KMS-11 (cell line): ENCODE data around the gene SPRED2.
A peak's percentile ranks its signal among the peaks of the same experiment; 100 is the strongest.

ENCODE experiments used
- H2AFZ ChIP-seq: fragments of 200-600 bp; sonication (generic); 2 replicates; pipeline ENCODE4 v1.6.1; 2016; ENCODE audit warnings: antibody characterized with exemption, mixed run types, low read depth
- H3K27ac ChIP-seq: fragments of 200-600 bp; sonication (generic); 2 replicates; pipeline ENCODE4 v1.6.1; 2016; ENCODE audit warnings: mild to moderate bottlenecking, mixed run types
- H3K27me3 ChIP-seq: fragments of 200-600 bp; sonication (generic); 2 replicates; pipeline ENCODE4 v1.6.1; 2017; ENCODE audit warnings: mild to moderate bottlenecking, low read depth, mixed run types, moderate library complexity; ENCODE audit not compliant: insufficient read depth
- H3K36me3 ChIP-seq: fragments of 200-600 bp; sonication (generic); 2 replicates; pipeline ENCODE4 v1.6.1; 2017; ENCODE audit warnings: mild to moderate bottlenecking, mixed run types; ENCODE audit not compliant: insufficient read depth
- H3K4me1 ChIP-seq: fragments of 200-600 bp; sonication (generic); 2 replicates; pipeline ENCODE4 v1.6.1; 2016; ENCODE audit warnings: mild to moderate bottlenecking, low read depth, mixed run types; ENCODE audit not compliant: poor library complexity, severe bottlenecking
- H3K4me2 ChIP-seq: fragments of 200-600 bp; sonication (generic); 2 replicates; pipeline ENCODE4 v1.7.0; 2016; ENCODE audit warnings: mild to moderate bottlenecking, mixed run types
- H3K4me3 ChIP-seq: fragments of 200-600 bp; sonication (generic); IDR thresholded peaks from 2 replicates; pipeline ENCODE4 v1.6.1; 2017; ENCODE audit warnings: low read depth, low read length, mixed read lengths; ENCODE audit not compliant: insufficient read depth
- H3K79me2 ChIP-seq: fragments of 200-600 bp; sonication (generic); 2 replicates; pipeline ENCODE4 v1.6.1; 2016; ENCODE audit warnings: low read depth, mixed run types; ENCODE audit not compliant: insufficient read depth
- H3K9ac ChIP-seq: fragments of 200-600 bp; sonication (generic); 2 replicates; pipeline ENCODE4 v1.6.1; 2016; ENCODE audit warnings: mild to moderate bottlenecking, mixed run types
- H4K20me1 ChIP-seq: fragments of 200-600 bp; sonication (generic); 2 replicates; pipeline ENCODE4 v1.6.1; 2016; ENCODE audit warnings: mild to moderate bottlenecking, mixed run types; ENCODE audit not compliant: insufficient read depth
- TF ChIP-seq, protein P1 (sequence below): fragments of 200-600 bp; sonication (generic); conservative IDR thresholded peaks from 2 replicates; pipeline ENCODE4 v1.6.1; 2017; ENCODE audit warnings: low read depth, mild to moderate bottlenecking, antibody characterized with exemption, low read length, moderate library complexity, mixed read lengths

The SPRED2 gene

GRCh38 chr2:65360441-65360840 lies 72.0 kb downstream of the SPRED2 start:
- H3K4me1 ChIP-seq, result peaks cover 75% of the 10 kb centered on the region

GRCh38 chr2:65358678-65359400 lies 73.6 kb downstream of the SPRED2 start:
- Histone ChIP-seq H2AFZ (no peak overlapping the region), H3K27me3 (no peaks in the 10 kb centered on the region), H3K4me1 (peaks cover 85% of the 10 kb centered on the region), H3K27ac (peak overlapping the region; percentile 91), H3K9ac (peak overlapping the region; percentile 49; the same call in 1 of the 2 replicates), H4K20me1 (no peaks in the 10 kb centered on the region), H3K4me2 (peak overlapping the region; percentile 95), H3K79me2 (peaks cover 81% of the 10 kb centered on the region), H3K36me3 (no peaks in the 10 kb centered on the region), H3K4me3 (peak overlapping the region; percentile 4)
- TF ChIP-seq, protein P1, sequence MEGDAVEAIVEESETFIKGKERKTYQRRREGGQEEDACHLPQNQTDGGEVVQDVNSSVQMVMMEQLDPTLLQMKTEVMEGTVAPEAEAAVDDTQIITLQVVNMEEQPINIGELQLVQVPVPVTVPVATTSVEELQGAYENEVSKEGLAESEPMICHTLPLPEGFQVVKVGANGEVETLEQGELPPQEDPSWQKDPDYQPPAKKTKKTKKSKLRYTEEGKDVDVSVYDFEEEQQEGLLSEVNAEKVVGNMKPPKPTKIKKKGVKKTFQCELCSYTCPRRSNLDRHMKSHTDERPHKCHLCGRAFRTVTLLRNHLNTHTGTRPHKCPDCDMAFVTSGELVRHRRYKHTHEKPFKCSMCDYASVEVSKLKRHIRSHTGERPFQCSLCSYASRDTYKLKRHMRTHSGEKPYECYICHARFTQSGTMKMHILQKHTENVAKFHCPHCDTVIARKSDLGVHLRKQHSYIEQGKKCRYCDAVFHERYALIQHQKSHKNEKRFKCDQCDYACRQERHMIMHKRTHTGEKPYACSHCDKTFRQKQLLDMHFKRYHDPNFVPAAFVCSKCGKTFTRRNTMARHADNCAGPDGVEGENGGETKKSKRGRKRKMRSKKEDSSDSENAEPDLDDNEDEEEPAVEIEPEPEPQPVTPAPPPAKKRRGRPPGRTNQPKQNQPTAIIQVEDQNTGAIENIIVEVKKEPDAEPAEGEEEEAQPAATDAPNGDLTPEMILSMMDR, result no peak

More at GRCh38 chr2:65360441-65360840, 72.0 kb downstream of the SPRED2 start:
- Histone ChIP-seq H3K9ac (no peak overlapping the region; the same call in 1 of the 2 replicates), H3K36me3 (no peaks in the 10 kb centered on the region), H3K4me3 (peak overlapping the region; percentile 62), H3K27ac (peak overlapping the region; percentile 91), H2AFZ (no peak overlapping the region), H4K20me1 (no peaks in the 10 kb centered on the region), H3K4me2 (peak overlapping the region; percentile 95), H3K79me2 (peaks cover 81% of the 10 kb centered on the region), H3K27me3 (no peaks in the 10 kb centered on the region)
- TF ChIP-seq, protein P1, result no peak

- H3K27me3 ChIP-seq, result no peaks in the 10 kb centered on the region
- H4K20me1 ChIP-seq, result no peaks in the 10 kb centered on the region
- H3K4me2 ChIP-seq, result peak overlapping the region; percentile 95
- H3K27ac ChIP-seq, result peak overlapping the region; percentile 91
- H3K79me2 ChIP-seq, result peaks cover 78% of the 10 kb centered on the region
- peak overlapping the region; percentile 9; the same call in 1 of the 2 replicates for H2AFZ ChIP-seq
- H3K4me1 ChIP-seq, result peaks cover 85% of the 10 kb centered on the region
- peak overlapping the region; percentile 7 for H3K4me3 ChIP-seq
- peak overlapping the region; percentile 49; the same call in 1 of the 2 replicates for H3K9ac ChIP-seq
- TF ChIP-seq, protein P1, result no peak
- no peaks in the 10 kb centered on the region for H3K36me3 ChIP-seq
Observed at GRCh38 chr2:65357959-65358294, 74.5 kb downstream of the SPRED2 start.

DNA sequence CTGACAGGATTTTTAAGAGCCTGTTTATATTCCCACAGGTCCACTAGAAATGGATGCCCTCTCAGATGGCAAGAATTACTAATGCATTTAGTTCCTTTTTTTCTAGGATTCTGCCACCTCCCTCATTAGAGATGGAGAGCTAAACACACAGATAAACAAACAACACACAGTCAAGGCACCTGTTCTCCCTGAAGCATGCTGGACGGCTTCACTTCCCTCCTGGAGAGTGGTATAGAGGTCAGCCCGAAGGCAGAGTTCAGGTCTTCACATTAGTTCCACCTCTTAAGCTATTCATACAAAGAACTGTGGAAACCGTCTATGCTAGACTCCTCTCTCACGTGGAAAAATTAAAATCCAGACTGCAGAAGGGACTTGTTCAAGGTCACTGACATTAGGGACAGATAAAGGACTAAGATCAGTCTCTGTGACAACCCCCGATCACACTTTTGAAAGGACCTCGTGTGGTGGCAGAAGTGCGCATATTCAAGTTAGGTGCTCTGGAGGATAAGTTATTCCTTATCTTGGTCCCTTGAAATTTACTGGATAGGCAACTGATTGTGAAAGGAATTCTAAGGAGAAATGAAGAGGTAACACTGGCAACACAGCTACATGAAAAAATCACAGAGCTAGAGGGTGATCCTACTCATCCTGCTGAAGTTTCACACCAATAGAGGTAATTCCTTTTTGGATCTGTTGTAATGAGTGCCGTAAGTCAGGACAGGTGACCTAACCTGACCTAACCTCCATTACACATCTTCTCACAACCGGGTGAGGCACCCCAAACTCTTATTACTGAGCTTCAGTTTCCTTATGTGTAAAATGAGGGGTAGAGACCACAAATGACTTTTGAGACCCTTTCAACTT lies 75.1 kb downstream of the SPRED2 start:
- H3K4me1 ChIP-seq, result peaks cover 85% of the 10 kb centered on the region
- H2AFZ ChIP-seq, result peak overlapping the region; percentile 9; the same call in 1 of the 2 replicates
- H3K79me2 ChIP-seq, result peaks cover 77% of the 10 kb centered on the region
- H3K9ac ChIP-seq, result peak overlapping the region; percentile 49; the same call in 1 of the 2 replicates
- H4K20me1 ChIP-seq, result no peaks in the 10 kb centered on the region
- H3K4me3 ChIP-seq, result peak overlapping the region; percentile 23
- peak overlapping the region; percentile 95 for H3K4me2 ChIP-seq
- H3K36me3 ChIP-seq, result no peaks in the 10 kb centered on the region
- peak overlapping the region; percentile 91 for H3K27ac ChIP-seq
- no peaks in the 10 kb centered on the region for H3K27me3 ChIP-seq
- TF ChIP-seq, protein P1, result no peak
